HepG2 (cell line): Measurements from ENCODE around the gene EHBP1. TPM values are rescaled to one million over a fixed set of nuclear protein-coding genes. Genes with fewer than 3 reads are reported as not detected.

ENCODE experiments used
- ATAC-seq: fragments of 200-7000 bp; cut with Tn5 transposase; 3 replicates; pipeline ENCODE4 v1.9.1; 2020; ENCODE audit warnings: mild to moderate bottlenecking, moderate library complexity
- BruUV-seq: library from RNA; stranded (reverse); fragments of 400-500 nt; replicated peaks from 2 replicates; lab custom pipeline; 2021; lab: Mats Ljungman, UMichigan
- CTCF ChIA-PET: fragments of 300-600 bp; formaldehyde crosslinking; extraction: SDS; loops from one replicate; lab custom pipeline; 2021; ENCODE audit warnings: low total read pairs, inconsistent platforms, low intra/inter-chr PET ratio; lab: Yijun Ruan, JAX
- POLR2A ChIA-PET: fragments of 350-600 bp; sonication (Branson Sonifier 250); formaldehyde crosslinking; loops from one replicate; lab custom pipeline; 2020; ENCODE audit warnings: antibody characterized with exemption, inconsistent platforms; lab: Yijun Ruan, JAX
- DNase-seq: peaks from one replicate; pipeline ENCODE4 v3.0.0-alpha.2; 2015; ENCODE audit warnings: low spot score
- FAIRE-seq: peaks from 3 replicates; lab custom pipeline; 2011; peaks lifted over from hg19 to GRCh38; lab: Jason Lieb, UNC
- H2AFZ ChIP-seq: one replicate; pipeline ENCODE4 v1.6.1; 2011; ENCODE audit warnings: low read length, inconsistent platforms
- H3K27ac ChIP-seq: fragments of 300-600 bp; 3 replicates; pipeline ENCODE4 v1.8.0; 2011; ENCODE audit warnings: mixed run types, mild to moderate bottlenecking, mixed read lengths, low read length, inconsistent platforms; ENCODE audit not compliant: insufficient read depth; ENCODE audit errors: extremely low read length
- H3K27me3 ChIP-seq, 2 experiments: fragments of 200-600 bp in 1 of 2; 2 replicates in 1 of 2; 3 replicates in 1 of 2; pipeline versions ENCODE4 v1.6.0 to v1.8.0; 2011; ENCODE audit warnings: low read length in 2 of 2, mild to moderate bottlenecking in 2 of 2, moderate library complexity in 2 of 2, inconsistent platforms in 1 of 2; ENCODE audit not compliant: insufficient read depth in 2 of 2, control insufficient read depth in 1 of 2
- H3K36me3 ChIP-seq, 2 experiments: fragments of 200-600 bp in 1 of 2; replicated peaks in 1 of 2; 2 replicates in 1 of 2; 3 replicates in 1 of 2; pipeline versions ENCODE4 v1.5.1 to v1.8.0; 2011; ENCODE audit warnings: low read length in 2 of 2, inconsistent platforms in 1 of 2; ENCODE audit not compliant: insufficient read depth in 2 of 2, control insufficient read depth in 1 of 2
- H3K4me1 ChIP-seq: 2 replicates; pipeline ENCODE4 v1.5.1; 2012; ENCODE audit warnings: low read length, inconsistent platforms; ENCODE audit not compliant: insufficient read depth
- H3K4me2 ChIP-seq: 2 replicates; pipeline ENCODE4 v1.6.0; 2011; ENCODE audit warnings: low read depth, low read length, inconsistent platforms
- H3K4me3 ChIP-seq, 3 experiments: fragments of 200-600 bp in 1 of 3; sonication (generic), shearing (Covaris generic) in 1 of 3; replicated peaks in 1 of 3; 2 replicates each; pipeline ENCODE4 v1.5.1; 2011 to 2016; ENCODE audit warnings: low read length in 3 of 3, inconsistent platforms in 2 of 3, low read depth in 2 of 3, mild to moderate bottlenecking in 2 of 3, control low read depth in 1 of 3, mixed read lengths in 1 of 3; ENCODE audit not compliant: insufficient read depth in 1 of 3
- H3K79me2 ChIP-seq: one replicate; pipeline ENCODE4 v1.6.1; 2011; ENCODE audit warnings: low read length, inconsistent platforms; ENCODE audit not compliant: insufficient read depth
- H3K9ac ChIP-seq: 2 replicates; pipeline ENCODE4 v1.6.0; 2011; ENCODE audit warnings: mild to moderate bottlenecking, low read depth, low read length, inconsistent platforms; ENCODE audit not compliant: insufficient read depth
- H3K9me3 ChIP-seq: 2 replicates; pipeline ENCODE4 v1.5.1; 2012; ENCODE audit warnings: mild to moderate bottlenecking, low read length
- H4K20me1 ChIP-seq: 2 replicates; pipeline ENCODE4 v1.6.0; 2011; ENCODE audit warnings: inconsistent platforms, mild to moderate bottlenecking, low read length, moderate library complexity; ENCODE audit not compliant: insufficient read depth
- E2F1 ChIP-seq: sonication (generic); formaldehyde crosslinking; IDR thresholded peaks from 2 replicates; pipeline ENCODE4 v1.5.0; 2020; ENCODE audit warnings: missing genetic modification reagents
- HNRNPLL ChIP-seq: fragments of 200-400 bp; formaldehyde crosslinking; IDR thresholded peaks from 2 replicates; pipeline ENCODE4 v1.6.1; 2017; ENCODE audit warnings: mild to moderate bottlenecking, low read depth, low read length; ENCODE audit not compliant: poor library complexity, severe bottlenecking
- JARID2 ChIP-seq: sonication (generic); formaldehyde crosslinking; IDR thresholded peaks from 2 replicates; pipeline ENCODE4 v1.8.1; 2023; ENCODE audit warnings: missing genetic modification reagents, inconsistent platforms; ENCODE audit not compliant: insufficient replicate concordance
- RBM22 ChIP-seq: fragments of 200-400 bp; formaldehyde crosslinking; optimal IDR thresholded peaks from 2 replicates; pipeline ENCODE3; 2017; ENCODE audit warnings: mild to moderate bottlenecking, low read length, moderate library complexity
- SNAPC2 ChIP-seq: sonication (generic); formaldehyde crosslinking; IDR thresholded peaks from 2 replicates; pipeline ENCODE4 v1.8.1; 2022; ENCODE audit warnings: mild to moderate bottlenecking, missing genetic modification reagents
- ZFAT ChIP-seq: sonication (generic); formaldehyde crosslinking; conservative IDR thresholded peaks from 2 replicates; pipeline ENCODE4 v1.8.1; 2023; ENCODE audit warnings: missing genetic modification reagents, inconsistent platforms
- ZMYM3 ChIP-seq: sonication (generic); formaldehyde crosslinking; IDR thresholded peaks from 2 replicates; pipeline ENCODE4 v1.5.1; 2020; ENCODE audit warnings: mild to moderate bottlenecking, missing genetic modification reagents
- ZNF331 ChIP-seq: sonication (generic); formaldehyde crosslinking; IDR thresholded peaks from 2 replicates; pipeline ENCODE4 v1.4.0; 2020; ENCODE audit warnings: missing genetic modification reagents
- ZNF709 ChIP-seq: sonication (generic); formaldehyde crosslinking; IDR thresholded peaks from 2 replicates; pipeline ENCODE4 v1.5.0; 2020; ENCODE audit warnings: mild to moderate bottlenecking, missing genetic modification reagents
- WGBS: methylation state at CpG from one replicate; pipeline ENCODE4 v1.1.6; 2017; ENCODE audit warnings: low lambda C conversion rate; 5-methylcytosine and 5-hydroxymethylcytosine counted together
- in situ Hi-C: cut with HindIII; loops from 2 replicates; pipeline ENCODE4 v1.10.0; 2017; ENCODE audit warnings: low pct_unique_long_range_greater_than_20kb; ENCODE audit not compliant: extremely low pct_ligation_motif_present
- intact Hi-C: fragments of 100-400 bp; cut with micrococcal nuclease; formaldehyde crosslinking; loops from one replicate; pipeline ENCODE4 v1.10.0; 2022; ENCODE audit not compliant: unreplicated experiment
- polyA plus RNA-seq, 8 experiments: library from polyadenylated mRNA; depleted of rRNA in 3 of 8; stranded (reverse) in 7 of 8; unstranded in 1 of 8; fragments of >200 nt; fragmentation: Illumina TruSeq in 4 of 8; extraction: Trizol in 4 of 8; gene quantifications; 2 replicates each; pipeline versions ENCODE4 v1.2.1 to v1.2.3, GENCODE V29; 2011 to 2016; ENCODE audit warnings: low read depth in 4 of 8, missing spikeins in 1 of 8, mixed read lengths in 1 of 8; ENCODE audit not compliant: insufficient read depth in 1 of 8
- total RNA-seq, 5 experiments: library from RNA; depleted of rRNA; stranded (reverse); fragments of >200 nt; fragmentation: Illumina TruSeq; extraction: Trizol; gene quantifications; 2 replicates each; pipeline ENCODE4 v1.2.3, GENCODE V29; 2016; ENCODE audit warnings: low read depth in 1 of 5
- TF ChIP-seq, protein P1 (sequence below): sonication (generic); formaldehyde crosslinking; IDR thresholded peaks from 2 replicates; pipeline ENCODE4 v1.8.1; 2023; ENCODE audit warnings: mild to moderate bottlenecking, moderate library complexity, missing genetic modification reagents

Gene EHBP1
- total and polyA plus RNA-seq, 2 of the 13 experiments (the other 11 are each of a cell fraction or from before 2014, with no cell fraction given) = 93.5 to 146 TPM

DNA sequence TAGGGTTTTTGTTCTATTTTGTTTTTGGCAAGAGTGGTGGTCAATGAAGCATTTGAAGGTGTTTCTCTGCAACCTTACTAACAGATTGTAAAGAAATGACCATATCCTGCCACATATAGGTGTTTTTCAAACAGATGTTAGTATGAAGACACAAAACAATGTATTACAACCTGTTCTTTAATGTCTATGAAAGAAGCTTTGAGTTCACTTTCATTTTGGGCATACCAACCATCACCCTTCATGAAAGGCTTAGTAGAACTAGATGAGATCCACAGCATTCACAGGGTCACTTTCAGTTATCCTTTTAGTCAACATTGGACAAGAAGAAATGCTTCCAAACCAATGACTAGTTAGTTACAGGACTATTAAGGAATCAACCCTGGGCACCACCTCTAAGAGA lies 95.1 kb downstream of the EHBP1 start (continued):
- TF ChIP-seq HNRNPLL = no peak
- TF ChIP-seq ZMYM3 (CRISPR knock-in tag) = no peak
- no peak for TF ChIP-seq ZFAT (CRISPR knock-in tag)
- TF ChIP-seq E2F1 (CRISPR knock-in tag) = no peak
- no peak for TF ChIP-seq ZNF709 (CRISPR knock-in tag)
- no peak for TF ChIP-seq ZNF331
- TF ChIP-seq JARID2 (CRISPR knock-in tag) = no peak
- TF ChIP-seq, protein P1, sequence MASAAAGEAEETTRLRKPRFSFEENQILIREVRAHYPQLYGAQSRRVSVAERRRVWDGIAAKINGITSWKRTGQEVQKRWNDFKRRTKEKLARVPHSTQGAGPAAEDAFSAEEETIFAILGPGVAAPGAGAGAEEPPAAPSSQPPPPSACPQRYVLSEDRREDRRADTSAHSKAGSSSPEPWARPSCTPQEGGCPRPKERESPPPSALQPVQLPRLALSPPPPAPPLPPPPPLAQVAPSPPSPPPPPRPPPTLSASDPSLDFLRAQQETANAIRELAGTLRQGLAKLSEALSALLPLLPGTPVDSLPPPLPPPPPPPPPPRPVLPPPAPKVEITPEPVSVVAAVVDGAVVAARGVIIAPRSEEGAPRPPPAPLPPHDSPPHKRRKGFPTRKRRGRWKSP = no peak

GRCh38 chr2:62801110-62801509 lies 95.6 kb downstream of the EHBP1 start:
- no peak overlapping the region for H3K9ac ChIP-seq
- no peaks in the 10 kb centered on the region for H3K4me1 ChIP-seq
- ChIA-PET POLR2A (no interaction called here), CTCF (no interaction called here)
- peaks cover 29% of the 10 kb centered on the region for H4K20me1 ChIP-seq
- H3K9me3 ChIP-seq = no peaks in the 10 kb centered on the region
- 99% methylated on average over 4 of the region's 4 CpGs for WGBS
- no TSS peak for BruUV-seq
- no peak overlapping the region for H3K4me3 ChIP-seq
- ATAC-seq (no peak), FAIRE-seq (no peak), DNase-seq (no peak)
- no peak overlapping the region for H3K27ac ChIP-seq
- TF ChIP-seq RBM22 (peak; percentile 64), SNAPC2 (CRISPR knock-in tag) (no peak)
- H2AFZ ChIP-seq = no peak overlapping the region
- H3K36me3 ChIP-seq = peaks cover 12 to 47% of the 10 kb centered on the region in 2 experiments
- H3K4me2 ChIP-seq = no peak overlapping the region
- in situ Hi-C loops = no loop called here
- H3K79me2 ChIP-seq = peaks cover 70% of the 10 kb centered on the region
- intact Hi-C loops = no loop called here
- no peaks in the 10 kb centered on the region for H3K27me3 ChIP-seq
